Thoracic aorta (tissue), 2 donors: ENCODE measurements around the gene GJB2. TPM values are rescaled to one million over a fixed set of nuclear protein-coding genes. Genes with fewer than 3 reads are reported as not detected.

Experiments used
- ATAC-seq: fragments of 150-250 bp; one replicate; pipeline ENCODE4 v1.8.0; 2017; ENCODE audit warnings: low read depth; ENCODE audit not compliant: insufficient number of reproducible peaks, low FRiP score
- DNase-seq: peaks from one replicate; pipeline ENCODE4 v3.0.0-alpha.2; 2020; ENCODE audit warnings: low spot score
- H3K27ac ChIP-seq, 2 donors: fragments of 200-600 bp; sonication (generic); 1 replicate in 1 of 2; 2 replicates in 1 of 2; pipeline ENCODE4 v1.5.1; 2016; ENCODE audit warnings: mild to moderate bottlenecking in 2 of 2, moderate library complexity in 2 of 2
- H3K27me3 ChIP-seq: fragments of 200-600 bp; sonication (generic); replicated peaks from 2 replicates; pipeline ENCODE4 v1.6.0; 2016; ENCODE audit warnings: mild to moderate bottlenecking; ENCODE audit not compliant: insufficient read depth
- H3K36me3 ChIP-seq: fragments of 200-600 bp; sonication (generic); one replicate; pipeline ENCODE4 v1.5.1; 2016
- H3K4me1 ChIP-seq, 2 donors: fragments of 200-600 bp; sonication (generic); 1 replicate in 1 of 2; 2 replicates in 1 of 2; pipeline versions ENCODE4 v1.5.1 to v1.6.0; 2016; ENCODE audit warnings: low read depth in 2 of 2, mild to moderate bottlenecking in 1 of 2; ENCODE audit not compliant: control insufficient read depth in 1 of 2
- H3K4me3 ChIP-seq: fragments of 200-600 bp; sonication (generic); 2 replicates; pipeline ENCODE4 v1.5.1; 2016; ENCODE audit warnings: mild to moderate bottlenecking
- H3K9me3 ChIP-seq: fragments of 200-600 bp; sonication (generic); 2 replicates; pipeline ENCODE4 v1.5.1; 2016
- total RNA-seq, 2 donors: library from RNA; depleted of rRNA; stranded (reverse); fragments of >200 nt; gene quantifications; one replicate each; pipeline versions ENCODE4 v1.1.0 to v1.2.3, GENCODE V29; 2016
- TF ChIP-seq, protein P1 (sequence below): fragments of 200-600 bp; sonication (generic); IDR thresholded peaks from one replicate; pipeline ENCODE4 v1.5.1; 2019; ENCODE audit warnings: antibody characterized with exemption

The GJB2 gene
- total RNA-seq, 2 donors from 2014 or later: 0.27 to 1.1 TPM

DNA sequence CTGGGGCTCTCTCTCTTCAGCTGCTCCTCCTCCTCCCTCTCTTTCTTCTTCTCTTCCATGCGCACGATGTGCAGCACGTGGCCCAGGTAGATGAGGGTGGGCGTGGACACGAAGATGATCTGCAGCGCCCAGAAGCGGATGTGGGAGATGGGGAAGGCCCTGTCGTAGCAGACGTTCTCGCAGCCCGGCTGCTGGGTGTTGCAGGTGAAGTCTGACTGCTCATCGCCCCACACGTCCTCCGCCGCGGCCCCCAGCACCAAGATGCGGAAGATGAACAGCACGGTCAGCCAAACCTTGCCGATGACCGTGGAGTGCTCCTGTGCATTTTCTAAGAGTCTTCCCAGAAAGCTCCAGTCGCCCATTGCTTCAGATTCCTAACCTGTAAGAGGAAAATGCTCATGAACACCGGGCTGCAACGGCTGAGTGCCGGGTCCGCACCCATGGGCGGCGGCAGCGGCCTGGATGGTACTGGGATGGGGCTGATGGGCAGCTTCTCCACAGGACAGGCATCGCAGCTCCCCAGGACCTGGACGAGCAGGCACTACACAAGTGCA, 49.7 kb downstream of the GJB2 start:
- ATAC-seq (no peak), DNase-seq (no peak)
- TF ChIP-seq, protein P1, sequence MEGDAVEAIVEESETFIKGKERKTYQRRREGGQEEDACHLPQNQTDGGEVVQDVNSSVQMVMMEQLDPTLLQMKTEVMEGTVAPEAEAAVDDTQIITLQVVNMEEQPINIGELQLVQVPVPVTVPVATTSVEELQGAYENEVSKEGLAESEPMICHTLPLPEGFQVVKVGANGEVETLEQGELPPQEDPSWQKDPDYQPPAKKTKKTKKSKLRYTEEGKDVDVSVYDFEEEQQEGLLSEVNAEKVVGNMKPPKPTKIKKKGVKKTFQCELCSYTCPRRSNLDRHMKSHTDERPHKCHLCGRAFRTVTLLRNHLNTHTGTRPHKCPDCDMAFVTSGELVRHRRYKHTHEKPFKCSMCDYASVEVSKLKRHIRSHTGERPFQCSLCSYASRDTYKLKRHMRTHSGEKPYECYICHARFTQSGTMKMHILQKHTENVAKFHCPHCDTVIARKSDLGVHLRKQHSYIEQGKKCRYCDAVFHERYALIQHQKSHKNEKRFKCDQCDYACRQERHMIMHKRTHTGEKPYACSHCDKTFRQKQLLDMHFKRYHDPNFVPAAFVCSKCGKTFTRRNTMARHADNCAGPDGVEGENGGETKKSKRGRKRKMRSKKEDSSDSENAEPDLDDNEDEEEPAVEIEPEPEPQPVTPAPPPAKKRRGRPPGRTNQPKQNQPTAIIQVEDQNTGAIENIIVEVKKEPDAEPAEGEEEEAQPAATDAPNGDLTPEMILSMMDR: no peak
- Histone ChIP-seq H3K27ac (no peak overlapping the region), H3K27me3 (peaks cover 14% of the 10 kb centered on the region), H3K4me3 (no peak overlapping the region), H3K36me3 (no peaks in the 10 kb centered on the region), H3K9me3 (no peaks in the 10 kb centered on the region), H3K4me1 (peaks cover 0 to 9% of the 10 kb centered on the region in 2 donors)

DNA sequence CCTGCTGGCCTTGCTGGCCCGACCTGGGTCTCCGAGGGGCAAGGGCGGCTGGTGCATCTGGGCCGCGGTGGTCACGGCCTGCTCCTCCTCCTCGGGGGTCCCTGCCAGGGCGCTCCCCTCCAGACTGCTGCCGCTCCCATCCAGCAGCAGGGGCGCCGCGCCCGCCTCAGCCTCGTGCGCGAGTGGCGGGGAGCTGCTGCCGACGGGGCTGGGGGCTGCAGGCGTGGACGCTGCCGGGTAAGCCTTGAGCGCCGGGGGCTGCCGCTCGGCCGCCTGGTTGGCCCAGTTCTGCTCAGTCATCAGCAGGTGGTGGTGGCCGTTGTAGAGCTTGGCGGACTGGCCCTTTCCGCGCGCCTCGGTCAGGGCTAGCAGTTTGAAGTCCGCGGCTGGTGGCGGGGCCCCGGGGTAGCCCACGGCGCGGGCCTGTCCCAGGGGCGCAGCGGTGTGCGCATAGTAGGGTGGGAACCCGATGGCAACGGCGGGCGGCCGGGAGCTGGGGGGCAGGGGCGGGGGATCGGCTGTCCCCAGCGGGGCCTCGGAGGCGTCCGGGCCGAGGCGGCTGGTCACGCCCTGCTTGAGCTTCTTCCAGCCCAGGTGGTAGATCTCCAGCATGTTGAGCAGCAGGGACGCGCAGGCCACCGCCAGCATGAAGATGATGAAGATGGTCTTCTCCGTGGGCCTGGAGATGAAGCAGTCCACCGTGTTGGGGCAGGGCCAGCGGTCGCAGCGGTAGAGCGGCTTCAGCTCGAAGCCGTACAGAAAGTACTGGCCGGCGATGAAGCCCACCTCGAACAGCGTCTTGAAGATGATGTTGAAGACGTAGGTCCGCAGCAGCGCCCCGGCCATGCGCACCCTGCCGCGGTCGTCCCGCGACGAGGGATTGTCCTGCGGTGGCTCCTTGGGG, 50.5 kb downstream of the GJB2 start:
- H3K27me3 ChIP-seq: peaks cover 14% of the 10 kb centered on the region
- H3K4me1 ChIP-seq: peaks cover 0 to 9% of the 10 kb centered on the region in 2 donors
- ATAC-seq (no peak), DNase-seq (no peak)
- peak overlapping the region; percentile 15 for H3K4me3 ChIP-seq
- H3K9me3 ChIP-seq: no peaks in the 10 kb centered on the region
- no peaks in the 10 kb centered on the region for H3K36me3 ChIP-seq
- TF ChIP-seq, protein P1: no peak
- H3K27ac ChIP-seq: no peak overlapping the region

DNA sequence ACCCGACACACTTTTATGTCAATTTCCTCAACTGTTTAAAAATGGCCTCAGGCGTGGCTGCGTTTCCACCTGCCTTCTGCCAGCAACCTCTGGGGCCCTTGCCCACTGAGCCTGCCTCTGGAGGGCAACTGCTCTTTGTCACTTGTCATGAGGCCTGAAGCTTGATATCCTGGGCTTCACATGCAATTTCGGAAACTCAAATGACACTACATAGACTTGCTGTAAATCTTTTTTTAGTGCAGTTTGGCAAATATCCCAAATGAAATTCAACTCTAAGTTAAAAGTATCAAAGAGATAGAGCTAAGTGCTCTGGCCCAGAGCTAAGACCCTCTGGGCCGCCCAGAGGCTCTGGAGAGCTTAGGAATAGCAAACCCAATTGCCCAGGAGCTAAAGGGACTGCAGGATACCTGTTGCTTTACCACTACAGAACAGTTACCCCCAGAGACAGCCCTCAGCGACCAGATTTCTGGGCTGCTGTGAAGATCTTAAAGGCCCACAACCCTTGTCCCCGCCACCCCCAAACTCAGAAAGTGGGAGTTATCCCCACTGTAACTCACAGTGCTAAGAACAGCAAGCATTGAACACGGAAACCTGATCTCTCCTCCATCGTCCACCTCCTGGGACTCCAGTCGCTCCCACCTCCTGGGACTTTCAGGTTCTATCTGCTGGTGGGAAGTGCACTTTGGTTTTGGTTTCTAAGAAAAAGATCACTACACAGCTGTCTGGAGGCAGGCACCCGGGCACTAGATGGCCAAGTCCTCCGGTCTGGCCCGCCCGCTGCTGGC, 51.3 kb downstream of the GJB2 start:
- no peaks in the 10 kb centered on the region for H3K9me3 ChIP-seq
- H3K36me3 ChIP-seq: no peaks in the 10 kb centered on the region
- H3K27ac ChIP-seq: no peak overlapping the region
- H3K4me3 ChIP-seq: peak overlapping the region; percentile 15
- peaks cover 0 to 13% of the 10 kb centered on the region in 2 donors for H3K4me1 ChIP-seq
- TF ChIP-seq, protein P1: no peak
- DNase-seq (no peak), ATAC-seq (no peak)
- peaks cover 20% of the 10 kb centered on the region for H3K27me3 ChIP-seq

DNA sequence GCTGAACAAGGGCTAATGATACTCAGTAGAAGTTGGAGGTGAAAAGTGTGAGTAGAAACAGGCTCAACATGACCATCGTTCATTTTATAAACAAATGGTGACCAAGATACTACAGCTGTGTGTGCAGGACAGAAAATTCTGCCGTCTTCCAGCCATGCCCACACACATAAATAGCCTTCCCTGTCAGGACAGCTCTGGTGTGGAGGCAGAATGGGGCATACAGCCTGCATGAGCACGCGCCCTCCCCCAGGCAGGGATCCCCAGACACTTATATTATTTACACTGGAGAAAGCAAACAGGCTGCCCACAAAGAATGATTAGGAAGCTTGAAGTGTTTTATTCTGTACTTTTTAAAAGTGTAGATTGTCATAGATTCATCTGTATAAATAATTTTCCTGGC, 52.3 kb downstream of the GJB2 start:
- ATAC-seq (no peak), DNase-seq (no peak)
- Histone ChIP-seq H3K4me1 (peaks cover 0 to 13% of the 10 kb centered on the region in 2 donors), H3K4me3 (no peak overlapping the region), H3K9me3 (no peaks in the 10 kb centered on the region), H3K27me3 (peaks cover 20% of the 10 kb centered on the region), H3K36me3 (no peaks in the 10 kb centered on the region), H3K27ac (no peak overlapping the region)
- TF ChIP-seq, protein P1: no peak

DNA sequence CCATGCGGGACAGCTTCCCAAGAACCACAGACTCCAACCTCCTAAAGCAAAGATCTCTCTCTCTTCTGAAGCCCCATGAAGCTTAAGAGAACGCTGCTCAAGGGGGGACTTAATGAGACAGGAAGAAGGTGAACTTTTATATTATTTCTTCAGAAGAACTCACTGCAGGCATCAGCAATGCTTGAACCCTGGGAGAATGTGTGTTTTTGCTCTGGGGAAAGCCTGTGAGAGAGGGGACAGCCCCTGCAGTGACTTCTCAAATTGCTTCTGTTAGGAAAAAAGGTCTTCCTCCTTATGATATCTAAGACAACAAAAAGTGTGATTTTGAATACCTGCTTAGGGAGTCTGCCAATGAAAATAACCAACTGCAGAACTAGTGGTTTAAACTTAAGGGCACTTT, 54.9 kb downstream of the GJB2 start:
- Histone ChIP-seq H3K27ac (no peak overlapping the region), H3K9me3 (no peaks in the 10 kb centered on the region), H3K4me1 (peaks cover 0 to 13% of the 10 kb centered on the region in 2 donors), H3K4me3 (no peak overlapping the region), H3K27me3 (peaks cover 20% of the 10 kb centered on the region), H3K36me3 (no peaks in the 10 kb centered on the region)
- DNase-seq (no peak), ATAC-seq (no peak)
- TF ChIP-seq, protein P1: no peak
